PC-9 (cell line): ENCODE measurements around the gene RER1. TPM values are rescaled to one million over a fixed set of nuclear protein-coding genes. Genes with fewer than 3 reads are reported as not detected.

Source experiments
- BruUV-seq: library from RNA; stranded (reverse); fragments of 400-500 nt; replicated peaks from 2 replicates; lab custom pipeline; 2021; lab: Mats Ljungman, UMichigan
- CTCF ChIA-PET: fragments of 300-600 bp; sonication (Branson Sonifier 250); formaldehyde crosslinking; loops from one replicate; lab custom pipeline; 2022; ENCODE audit warnings: antibody characterized with exemption; lab: Charles Lee
- POLR2A ChIA-PET: fragments of 300-600 bp; sonication (Branson Sonifier 250); formaldehyde crosslinking; loops from one replicate; lab custom pipeline; 2022; ENCODE audit warnings: antibody characterized with exemption; ENCODE audit not compliant: unreplicated experiment; lab: Charles Lee
- DNase-seq, 2 experiments: peaks; one replicate each; pipeline versions ENCODE4 v3.0.0 to v3.0.0-alpha.2; 2015 to 2022; ENCODE audit warnings: mixed read lengths in 1 of 2
- H2AFZ ChIP-seq: fragments of 200-600 bp; sonication (generic); 2 replicates; pipeline ENCODE4 v1.8.1; 2017; ENCODE audit warnings: antibody characterized with exemption
- H3F3A ChIP-seq: fragments of 200-600 bp; sonication (generic); 2 replicates; pipeline ENCODE4 v1.8.1; 2017; ENCODE audit warnings: antibody characterized with exemption, mild to moderate bottlenecking, low read depth; ENCODE audit not compliant: insufficient read depth
- H3K27ac ChIP-seq: fragments of 200-600 bp; sonication (generic); 2 replicates; pipeline ENCODE4 v1.6.1; 2016; ENCODE audit warnings: mixed run types
- H3K27me3 ChIP-seq: fragments of 200-600 bp; sonication (generic); 2 replicates; pipeline ENCODE4 v1.6.1; 2016; ENCODE audit warnings: low read depth, mixed run types; ENCODE audit not compliant: insufficient read depth
- H3K36me3 ChIP-seq: fragments of 200-600 bp; sonication (generic); 2 replicates; pipeline ENCODE4 v1.6.1; 2016; ENCODE audit warnings: low read depth, mixed run types
- H3K4me1 ChIP-seq: fragments of 200-600 bp; sonication (generic); replicated peaks from 2 replicates; pipeline ENCODE4 v1.6.1; 2016; ENCODE audit warnings: mixed run types; ENCODE audit not compliant: insufficient read depth
- H3K4me2 ChIP-seq: fragments of 200-600 bp; sonication (generic); 2 replicates; pipeline ENCODE4 v1.6.1; 2017; ENCODE audit warnings: mixed run types
- H3K4me3 ChIP-seq: fragments of 200-600 bp; sonication (generic); 2 replicates; pipeline ENCODE4 v1.6.1; 2016; ENCODE audit warnings: mixed run types
- H3K79me2 ChIP-seq: fragments of 200-600 bp; sonication (generic); 2 replicates; pipeline ENCODE4 v1.6.1; 2017; ENCODE audit warnings: low read depth, mixed run types
- H3K9me2 ChIP-seq: fragments of 200-600 bp; sonication (generic); 2 replicates; pipeline ENCODE4 v1.8.1; 2017; ENCODE audit warnings: mild to moderate bottlenecking; ENCODE audit not compliant: insufficient read depth
- H3K9me3 ChIP-seq: fragments of 200-600 bp; sonication (generic); 2 replicates; pipeline ENCODE4 v1.8.1; 2016; ENCODE audit warnings: low read depth; ENCODE audit not compliant: insufficient read depth
- H4K20me1 ChIP-seq: fragments of 200-600 bp; sonication (generic); 2 replicates; pipeline ENCODE4 v1.8.1; 2017; ENCODE audit not compliant: insufficient read depth
- CTCF ChIP-seq: fragments of 200-600 bp; sonication (generic); conservative IDR thresholded peaks from 2 replicates; pipeline ENCODE4 v1.6.1; 2017; ENCODE audit warnings: mixed run types, antibody characterized with exemption, mild to moderate bottlenecking, moderate library complexity
- EZH2 ChIP-seq: fragments of 200-600 bp; sonication (generic); IDR thresholded peaks from 2 replicates; pipeline ENCODE4 v1.8.0; 2017; ENCODE audit warnings: antibody characterized with exemption, low read depth
- intact Hi-C: fragments of 100-400 bp; cut with micrococcal nuclease; formaldehyde crosslinking; loops from one replicate; pipeline ENCODE4 v1.10.0; 2022; ENCODE audit not compliant: unreplicated experiment
- total RNA-seq: library from RNA; stranded (reverse); gene quantifications from 2 replicates; pipeline ENCODE4 v1.2.3, GENCODE V29; 2021

The RER1 gene
- total RNA-seq, 1 experiment from 2014 or later, result 131 TPM

DNA sequence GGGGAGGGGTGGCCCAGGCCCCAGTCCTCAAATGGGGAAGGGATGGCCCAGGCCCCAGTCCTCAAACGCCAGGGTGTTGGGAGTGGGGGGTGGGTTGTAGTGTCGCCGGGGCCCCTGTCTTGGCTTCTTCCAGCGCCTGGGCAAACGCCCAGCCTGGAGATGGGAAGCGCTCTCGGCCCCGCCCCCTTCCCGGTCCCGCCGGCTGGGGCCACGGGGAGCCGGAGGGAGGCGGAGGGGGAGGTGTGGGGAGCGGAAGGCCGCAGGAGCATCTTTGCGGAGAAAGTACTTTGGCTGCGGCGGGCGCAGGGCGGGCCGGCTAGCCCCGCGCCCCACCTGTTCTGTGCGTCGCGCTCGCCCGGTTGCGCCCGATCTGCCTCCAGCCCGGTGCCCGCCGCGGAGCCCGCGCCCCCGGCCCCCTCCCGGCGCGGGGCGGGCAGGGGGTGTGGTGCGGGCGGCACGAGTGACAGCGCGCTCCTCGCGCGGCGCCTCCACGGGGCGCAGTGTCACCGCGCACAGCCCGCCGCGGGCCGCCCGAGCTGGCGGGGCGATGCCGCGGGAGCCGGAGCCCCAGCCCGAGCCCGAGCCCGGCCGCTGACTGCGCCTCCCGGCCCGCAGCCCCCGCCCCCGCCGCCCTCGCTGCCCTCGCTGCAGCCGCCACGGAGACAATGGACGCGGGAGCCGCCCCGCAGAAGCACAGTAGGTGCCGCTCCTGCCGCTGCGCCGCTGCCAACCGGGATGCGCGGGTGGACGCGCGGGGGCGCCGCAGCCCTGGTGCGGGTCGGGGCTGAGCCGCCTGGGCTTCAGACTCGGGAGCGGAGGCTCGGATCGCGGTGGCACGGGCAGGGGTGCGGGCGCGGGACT is 51.9 kb downstream of the RER1 start:
- Histone ChIP-seq H3K36me3 (no peaks in the 10 kb centered on the region), H3K79me2 (no peaks in the 10 kb centered on the region), H3K9me3 (no peaks in the 10 kb centered on the region), H3K27me3 (peaks cover 34% of the 10 kb centered on the region), H3K4me3 (no peak overlapping the region), H4K20me1 (peaks cover 6% of the 10 kb centered on the region; the same call in 1 of the 2 replicates), H2AFZ (no peak overlapping the region), H3K4me2 (no peak overlapping the region), H3F3A (no peaks in the 10 kb centered on the region; the same call in 1 of the 2 replicates), H3K27ac (no peak overlapping the region), H3K9me2 (no peaks in the 10 kb centered on the region), H3K4me1 (no peaks in the 10 kb centered on the region)
- no peak for DNase-seq
- no TSS peak for BruUV-seq
- intact Hi-C loops, result no loop called here
- POLR2A ChIA-PET, result no interaction called here
- CTCF ChIA-PET, result no interaction called here
- TF ChIP-seq CTCF (no peak), EZH2 (no peak)

GRCh38 chr1:2444138-2444591 is 52.5 kb downstream of the RER1 start:
- Histone ChIP-seq H3K9me3 (no peaks in the 10 kb centered on the region), H3K27ac (no peak overlapping the region), H3K79me2 (no peaks in the 10 kb centered on the region), H3K4me3 (no peak overlapping the region), H4K20me1 (peaks cover 6% of the 10 kb centered on the region; the same call in 1 of the 2 replicates), H3F3A (no peaks in the 10 kb centered on the region; the same call in 1 of the 2 replicates), H2AFZ (no peak overlapping the region), H3K4me2 (no peak overlapping the region), H3K9me2 (no peaks in the 10 kb centered on the region), H3K36me3 (no peaks in the 10 kb centered on the region), H3K4me1 (no peaks in the 10 kb centered on the region), H3K27me3 (peaks cover 32% of the 10 kb centered on the region)
- TF ChIP-seq CTCF, result no peak
- no peak for TF ChIP-seq EZH2
- no peak for DNase-seq
- ChIA-PET CTCF (no interaction called here), POLR2A (no interaction called here)
- no TSS peak for BruUV-seq
- intact Hi-C loops, result no loop called here

DNA sequence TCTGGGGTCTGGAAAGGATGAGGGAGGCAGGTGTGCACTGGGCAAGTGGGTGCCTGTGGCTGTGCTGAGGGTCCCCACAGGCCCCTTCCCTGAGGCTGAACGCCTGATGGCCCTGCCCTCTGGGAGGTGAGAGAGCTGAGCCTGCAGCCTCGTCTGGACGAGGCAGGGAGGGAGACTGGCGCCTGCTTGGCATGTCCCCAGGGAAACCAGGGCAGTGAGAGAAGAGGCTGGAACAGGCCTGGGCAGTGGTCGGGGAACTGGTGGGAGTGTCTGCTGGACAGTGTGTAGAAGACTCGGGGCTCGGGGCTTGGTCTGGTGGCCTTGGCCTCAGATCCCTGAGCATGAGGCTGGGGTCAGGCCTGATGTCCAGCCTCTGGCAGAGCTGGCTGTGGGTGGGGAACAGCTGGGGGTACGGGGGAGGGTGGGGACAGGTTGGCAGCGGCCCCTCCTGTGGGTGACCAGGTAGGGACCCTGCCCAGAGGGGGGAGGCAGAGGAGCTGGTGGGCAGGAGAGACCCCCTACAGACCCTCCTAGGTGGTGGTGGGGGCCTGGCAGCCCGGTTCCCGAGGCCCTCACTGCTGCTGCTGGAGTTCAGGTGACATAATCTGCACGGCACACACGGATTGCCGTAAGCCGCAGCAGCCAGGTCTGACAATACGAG is 53.7 kb downstream of the RER1 start:
- no peaks in the 10 kb centered on the region for H3K79me2 ChIP-seq

More for the DNA sequence above, 53.7 kb downstream of the RER1 start:
- Histone ChIP-seq H3K27ac (no peak overlapping the region), H3F3A (no peaks in the 10 kb centered on the region; the same call in 1 of the 2 replicates), H3K4me3 (no peak overlapping the region), H3K27me3 (peaks cover 29% of the 10 kb centered on the region), H2AFZ (no peak overlapping the region), H4K20me1 (peaks cover 6% of the 10 kb centered on the region; the same call in 1 of the 2 replicates), H3K9me3 (no peaks in the 10 kb centered on the region), H3K9me2 (no peaks in the 10 kb centered on the region), H3K36me3 (no peaks in the 10 kb centered on the region), H3K4me1 (peaks cover 7% of the 10 kb centered on the region; the same call in 1 of the 2 replicates), H3K4me2 (no peak overlapping the region)
- no TSS peak for BruUV-seq
- intact Hi-C loops, result no loop called here
- ChIA-PET CTCF (no interaction called here), POLR2A (no interaction called here)
- no peak for TF ChIP-seq CTCF
- no peak for TF ChIP-seq EZH2
- DNase-seq, result no peak
